ENCODE results near the gene FILIP1L.
"Not testable (repeated sequence)": the region's sequence is repeated elsewhere in the genome, so short reads cannot be mapped to it uniquely, and the experiment has no call there.

FILIP1L gene

DNA sequence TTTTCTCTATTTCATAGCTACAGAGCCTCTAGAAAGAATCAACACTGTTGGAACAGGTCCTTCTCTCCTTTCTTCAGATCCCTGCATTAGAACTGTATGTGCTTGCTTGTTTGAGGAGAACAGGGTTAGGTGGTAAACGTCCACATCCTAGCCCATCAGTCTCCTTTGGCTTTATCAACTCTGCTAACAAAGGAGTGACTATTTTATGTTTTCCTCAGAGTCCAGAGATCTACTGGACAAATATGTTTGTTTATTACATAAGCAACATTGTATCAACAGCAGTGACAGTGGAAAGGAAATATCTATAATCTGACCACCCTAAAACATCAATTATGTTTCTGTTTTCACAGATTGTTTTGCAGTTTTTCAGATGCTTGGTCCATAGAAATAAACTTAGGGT, 257.0 kb downstream of the FILIP1L start:
- DNase-seq: no peak

DNA sequence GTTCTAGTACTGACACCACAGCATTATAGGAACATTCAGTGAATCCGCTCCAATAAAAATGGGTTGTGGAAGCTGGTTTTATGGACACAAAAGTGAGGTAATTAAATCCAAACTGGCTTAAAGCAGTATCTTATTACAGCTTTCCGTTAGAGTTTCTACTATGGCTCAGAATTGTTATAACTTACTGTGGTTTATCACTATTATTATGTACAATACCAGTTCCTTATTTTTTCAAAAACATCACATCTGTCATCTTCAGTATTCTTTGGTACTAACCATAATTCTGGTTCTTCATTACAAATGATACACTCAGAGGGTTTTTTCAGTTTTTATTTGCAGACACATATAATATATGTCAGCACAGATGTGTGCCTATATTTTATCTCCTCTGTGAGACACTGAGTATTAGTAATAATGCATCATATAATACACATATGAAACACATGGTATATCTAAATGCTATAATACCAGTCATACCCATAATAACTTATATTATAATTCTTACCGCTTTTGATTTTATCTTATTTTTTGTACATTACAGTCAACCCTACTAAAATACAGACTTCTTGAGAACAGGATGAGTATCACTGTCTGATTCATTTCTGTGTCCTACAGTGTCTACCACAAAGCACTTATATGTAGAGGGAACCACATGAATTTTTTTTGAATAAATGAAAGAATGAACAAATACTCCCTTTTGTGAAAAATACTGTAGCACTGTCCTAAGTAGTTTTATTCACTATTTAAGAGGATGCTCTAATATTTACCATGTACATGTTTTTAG, 257.7 kb downstream of the FILIP1L start:
- peak; percentile 59 for DNase-seq

DNA sequence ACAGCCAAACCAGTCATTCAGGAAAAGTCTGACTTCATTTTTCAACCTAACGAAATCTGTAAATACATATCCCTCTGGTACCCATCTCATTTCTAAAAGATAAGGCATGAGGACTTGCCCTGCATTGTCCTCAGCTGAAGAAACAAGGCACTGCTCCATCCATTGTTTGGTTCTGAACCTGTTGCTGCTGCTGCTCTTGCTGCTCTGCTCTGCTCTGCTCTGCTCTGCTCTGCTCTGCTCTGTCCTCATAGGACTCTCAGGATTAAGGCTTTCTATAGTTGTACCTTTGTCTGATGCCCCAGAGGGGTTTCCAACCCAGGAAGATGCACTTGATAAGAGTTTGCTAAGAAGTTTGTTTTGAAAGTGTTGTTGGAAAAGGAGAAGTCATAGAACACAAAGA, 258.4 kb downstream of the FILIP1L start:
- no peak for DNase-seq

DNA sequence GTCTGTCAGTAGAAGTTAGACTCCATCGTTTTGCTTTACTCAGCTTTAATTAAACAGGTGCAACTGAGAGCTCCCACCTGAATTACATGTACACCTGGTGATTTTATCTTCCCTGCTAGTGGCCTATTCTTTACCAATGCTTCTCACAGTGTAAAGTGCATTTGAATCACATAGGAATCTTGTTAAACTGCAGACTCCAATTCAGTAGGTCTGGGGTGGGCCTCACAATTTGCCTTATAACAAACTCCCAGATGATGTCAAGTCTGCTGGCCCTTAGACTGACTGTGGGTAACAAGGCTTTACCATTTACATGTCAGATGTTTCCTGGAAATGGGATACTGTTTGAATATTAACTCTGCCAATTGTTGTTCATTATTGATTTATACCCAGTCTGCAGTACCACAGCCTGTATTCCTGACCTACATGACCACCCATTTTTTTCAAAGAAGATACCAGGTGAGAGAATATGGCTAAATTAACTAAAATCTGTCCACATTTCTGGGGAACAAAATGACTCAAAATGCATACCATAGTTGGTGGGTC, 259.5 kb downstream of the FILIP1L start:
- no peak for DNase-seq

DNA sequence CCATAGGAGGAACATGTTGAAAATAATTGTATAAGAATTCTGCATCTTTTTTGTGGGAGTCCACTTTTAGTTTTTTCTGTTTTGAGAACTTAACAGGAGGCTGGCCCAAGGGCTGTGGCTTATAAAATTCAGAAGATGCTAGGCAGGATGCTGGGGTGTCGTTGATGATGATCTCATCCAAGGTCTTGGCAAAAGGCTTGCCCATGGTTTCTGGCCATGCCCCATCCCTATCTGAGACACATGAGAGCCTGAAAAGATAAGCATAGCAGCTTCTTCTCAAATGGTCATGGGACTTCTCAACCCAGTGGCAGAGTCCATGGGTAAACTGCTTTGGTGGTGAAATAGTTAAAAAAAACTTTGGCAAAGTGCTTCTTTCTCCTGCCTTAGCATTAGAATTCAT, 261.4 kb downstream of the FILIP1L start:
- DNase-seq: no peak

DNA sequence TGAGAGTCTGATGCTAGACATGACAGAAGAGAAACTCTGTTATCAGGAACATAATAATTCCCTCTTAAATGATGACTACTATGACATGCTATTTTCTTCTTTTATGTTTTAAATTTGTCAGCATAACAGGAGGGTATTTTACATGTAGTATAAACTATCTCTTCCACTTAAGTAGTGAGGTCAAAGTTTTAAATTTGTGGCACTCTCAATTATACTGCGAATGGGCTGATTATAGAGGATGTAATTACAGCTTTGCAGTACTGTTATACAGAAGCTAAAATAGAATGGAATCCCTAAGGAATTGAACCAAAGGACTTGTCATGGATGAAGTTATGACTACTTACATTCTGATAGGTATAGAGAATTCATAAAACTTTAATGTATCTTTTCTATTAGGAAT, 262.3 kb downstream of the FILIP1L start:
- no peak for DNase-seq

DNA sequence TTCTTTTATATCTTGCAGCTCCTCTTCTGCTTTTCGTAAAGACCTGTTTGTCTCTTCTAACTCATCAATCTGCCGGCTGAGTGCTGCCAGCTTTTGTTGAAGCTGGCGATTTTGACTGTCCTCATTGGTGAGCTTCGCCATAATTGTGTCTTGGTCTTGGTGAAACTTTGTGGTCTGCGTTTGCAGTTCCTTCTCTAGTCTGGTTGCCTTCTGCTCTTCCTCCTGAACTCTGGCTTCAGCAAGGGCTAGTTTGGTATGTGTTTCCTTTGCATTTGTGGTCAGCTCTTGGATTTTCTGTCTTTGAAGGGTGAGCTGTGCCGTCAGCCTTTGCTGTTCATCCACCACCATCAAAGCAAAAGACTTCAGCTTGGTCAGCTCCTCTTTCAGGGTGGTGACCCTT, 263.7 kb downstream of the FILIP1L start:
- no peak for DNase-seq

DNA sequence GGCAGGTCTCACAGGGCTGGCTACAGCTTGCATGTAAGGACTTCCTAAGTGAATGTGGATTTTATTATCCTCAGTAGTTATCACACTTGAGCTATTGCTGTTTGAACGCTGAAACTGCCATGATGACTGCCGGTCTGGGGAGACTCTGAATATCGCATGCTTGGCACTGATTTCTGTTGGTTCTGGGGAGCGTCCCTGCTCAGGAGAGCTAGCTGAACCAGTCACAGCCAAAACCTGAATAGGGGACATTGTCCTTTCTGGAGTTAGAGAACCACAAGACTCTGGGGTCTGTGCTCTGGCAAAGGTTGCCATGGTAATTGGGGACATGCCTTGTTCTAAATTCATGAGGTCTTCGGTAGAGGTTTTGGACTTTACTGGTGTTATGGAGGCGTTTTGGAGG, 265.9 kb downstream of the FILIP1L start:
- no peak for DNase-seq

DNA sequence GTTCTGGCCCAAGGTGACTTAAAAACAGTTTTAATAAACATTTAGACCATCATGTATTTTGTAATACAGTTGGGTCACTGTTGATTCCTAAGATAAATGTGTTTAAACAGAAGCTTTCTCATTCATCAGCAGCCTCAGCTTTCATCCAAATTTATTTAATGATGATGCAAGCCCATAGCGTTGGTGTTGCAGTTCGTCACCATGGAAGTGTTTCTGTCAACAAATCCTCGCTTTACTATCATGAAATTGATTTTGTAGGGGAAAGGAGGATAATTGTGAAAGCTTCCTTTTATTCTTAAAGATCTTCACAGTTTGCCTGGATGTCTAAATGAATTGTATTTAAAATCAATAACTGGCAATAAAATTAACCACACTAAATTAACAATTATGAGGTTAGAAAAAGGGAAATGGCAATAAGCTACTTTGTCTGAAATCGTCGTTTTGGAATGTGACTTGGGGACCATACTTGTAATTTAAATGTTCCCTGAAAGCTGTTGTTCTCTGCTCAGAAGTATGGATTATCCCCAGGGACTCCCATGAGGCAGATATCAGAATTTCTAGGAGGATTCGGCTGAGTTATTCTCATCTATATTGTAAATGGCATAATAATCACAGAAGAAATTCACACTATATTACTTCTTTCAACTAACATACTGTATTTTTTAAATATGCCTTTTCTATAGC, 267.7 kb downstream of the FILIP1L start:
- DNase-seq: no peak

DNA sequence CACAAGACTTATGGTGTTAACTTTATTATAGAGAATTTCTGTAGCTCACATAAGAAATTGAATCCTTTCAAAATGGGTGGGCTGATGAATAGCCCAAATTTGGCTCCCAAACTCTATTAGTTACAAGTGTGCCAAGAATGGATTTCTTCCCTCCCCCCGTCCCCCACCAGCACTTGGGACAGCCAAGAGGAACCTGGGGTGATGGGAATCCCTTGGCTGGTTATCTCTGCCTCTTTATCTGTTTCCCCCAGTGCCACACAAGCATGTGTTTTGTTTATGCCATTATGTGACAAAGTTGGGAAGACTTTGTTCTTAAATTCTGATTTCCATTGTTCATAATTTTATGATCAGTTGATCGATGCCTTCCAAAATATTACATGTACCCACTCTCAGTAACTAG, 268.3 kb downstream of the FILIP1L start:
- DNase-seq: no peak

DNA sequence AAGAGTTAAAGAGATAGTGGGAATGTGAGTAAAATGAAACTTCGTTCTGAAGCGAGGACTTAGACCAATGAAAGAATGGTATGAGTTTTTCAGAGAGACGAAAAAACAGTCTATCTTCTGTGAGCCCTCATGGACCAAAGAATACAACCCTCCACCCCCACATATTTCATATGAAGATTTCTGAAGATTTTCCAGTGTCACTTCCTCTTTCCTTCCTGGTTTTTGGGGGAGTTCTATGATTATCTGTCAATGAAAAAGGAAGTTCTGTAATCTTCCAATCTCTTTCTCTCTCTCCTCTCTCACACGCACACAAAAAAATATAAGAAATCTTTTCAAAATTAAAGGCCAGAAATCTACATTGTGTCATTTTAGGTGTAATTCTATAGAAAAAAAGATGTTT, 269.0 kb downstream of the FILIP1L start:
- DNase-seq: no peak

DNA sequence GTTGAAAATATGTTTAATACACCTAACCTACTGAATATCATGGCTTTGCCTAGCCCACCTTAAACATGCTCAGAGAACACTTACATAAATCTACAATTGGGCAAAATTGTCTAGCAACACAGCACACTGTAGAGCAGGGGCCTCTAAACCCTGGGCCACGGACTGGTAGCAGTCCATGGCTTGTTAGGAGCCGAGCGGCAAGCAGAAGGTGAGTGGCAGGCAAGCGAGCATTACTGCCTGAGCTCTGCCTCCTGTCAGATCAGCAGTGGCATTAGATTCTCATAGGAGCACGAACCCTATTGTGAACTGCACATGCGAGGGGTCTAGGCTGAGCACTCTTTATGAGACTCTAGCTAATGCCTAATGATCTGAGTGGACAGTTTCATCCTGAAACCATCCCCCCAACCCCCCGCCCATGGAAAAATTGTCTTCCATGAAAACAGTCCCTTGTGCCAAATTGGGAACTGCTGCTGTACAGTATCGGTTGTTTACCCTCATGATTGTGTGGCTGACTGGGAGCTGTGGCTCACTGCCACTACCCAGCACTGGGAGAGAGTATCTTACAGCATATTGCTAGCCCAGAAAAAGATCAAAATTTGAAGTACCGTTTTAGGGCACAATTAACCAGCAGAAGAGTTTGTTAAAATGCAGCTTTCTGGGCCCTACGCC, 270.6 kb downstream of the FILIP1L start:
- no peak for DNase-seq

DNA sequence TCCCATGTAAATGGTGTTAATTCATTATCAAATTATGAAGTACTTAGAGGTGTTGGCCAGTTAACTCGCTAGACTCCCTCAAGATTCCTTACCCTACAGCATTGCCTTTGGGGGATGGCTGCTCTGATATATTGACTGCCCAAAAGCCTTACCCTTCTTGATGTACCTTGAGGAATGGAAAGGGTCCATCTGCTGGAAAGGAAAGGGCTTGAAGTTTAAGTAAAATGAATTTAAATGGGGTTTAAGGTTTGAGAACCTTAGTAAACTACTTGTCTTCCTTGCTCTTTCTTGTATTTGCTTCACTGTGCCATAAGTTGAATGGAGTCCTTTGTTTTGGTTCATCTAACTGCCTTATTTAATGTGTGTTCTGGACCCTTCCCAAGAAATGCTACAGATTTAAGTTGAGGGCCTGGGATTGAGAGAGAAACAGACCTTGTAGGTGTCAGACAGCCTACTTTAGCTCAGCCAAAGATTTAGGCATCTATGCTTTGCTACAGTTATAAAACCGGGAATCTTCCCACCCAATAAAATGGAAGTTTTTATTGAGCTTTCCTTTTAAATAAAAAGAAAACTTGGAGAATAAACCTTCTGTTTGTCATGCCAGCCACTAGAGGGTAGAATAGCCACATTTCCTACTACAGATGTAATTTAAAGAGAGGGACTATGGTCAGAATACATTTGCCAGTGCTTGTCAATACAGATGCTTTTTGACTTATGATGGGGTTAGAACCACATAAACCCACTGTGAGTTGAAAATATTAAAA, 271.3 kb downstream of the FILIP1L start:
- no peak for DNase-seq

DNA sequence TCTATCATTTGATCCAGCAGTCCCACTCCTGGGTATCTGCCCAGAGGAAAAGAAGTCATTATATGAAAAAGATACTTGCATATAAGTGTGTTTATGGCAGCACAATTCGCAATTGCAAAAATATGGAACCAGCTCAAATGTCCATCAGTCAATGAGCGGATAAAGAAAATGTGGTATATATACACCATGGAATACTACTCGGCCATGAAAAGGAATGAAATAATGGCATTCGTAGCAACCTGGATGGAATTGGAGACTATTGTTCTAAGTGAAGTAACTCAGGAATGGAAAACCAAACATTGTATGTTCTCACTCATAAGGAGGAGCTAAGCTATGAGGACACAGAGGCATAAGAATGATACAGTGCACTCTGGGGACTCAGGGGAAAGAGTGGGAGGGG, 272.4 kb downstream of the FILIP1L start:
- not testable (repeated sequence) for DNase-seq

DNA sequence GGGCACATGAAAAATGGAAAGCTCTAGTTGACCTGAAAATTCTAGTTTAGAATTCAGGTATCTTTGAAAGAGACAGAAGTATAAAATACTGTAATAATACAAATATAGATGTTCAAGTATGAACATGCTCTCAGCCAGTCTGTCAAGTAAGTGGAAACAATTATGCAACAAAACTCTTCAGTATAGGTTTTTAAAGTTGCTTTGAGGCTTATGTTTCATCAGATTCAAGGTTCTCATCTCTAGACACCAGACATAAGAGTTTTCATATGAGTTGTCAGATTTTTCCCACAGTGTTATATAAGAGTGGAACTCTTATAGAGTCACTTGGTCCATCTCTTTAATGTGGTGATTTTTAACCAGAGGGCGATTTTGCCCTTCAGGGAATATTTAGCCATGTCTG, 274.7 kb downstream of the FILIP1L start:
- no peak for DNase-seq

DNA sequence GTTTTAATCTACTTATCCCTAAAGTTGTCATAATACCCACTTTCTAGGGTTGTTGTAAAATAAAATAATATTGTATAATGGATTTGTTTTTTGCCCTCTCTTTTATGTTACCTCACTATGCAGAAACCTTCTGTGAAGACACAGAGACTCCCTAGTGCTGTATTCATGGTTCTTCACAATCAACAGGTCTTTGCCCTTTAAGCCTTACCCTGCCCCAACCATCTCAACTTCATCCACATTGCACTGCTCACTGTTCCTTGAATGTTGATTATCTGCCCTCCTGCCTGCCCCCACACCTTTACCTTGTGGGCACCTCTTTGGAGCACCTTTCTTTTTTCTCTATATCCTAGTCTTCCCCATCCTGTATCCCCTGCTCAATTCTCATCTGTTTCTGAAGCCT, 275.5 kb downstream of the FILIP1L start:
- no peak for DNase-seq

DNA sequence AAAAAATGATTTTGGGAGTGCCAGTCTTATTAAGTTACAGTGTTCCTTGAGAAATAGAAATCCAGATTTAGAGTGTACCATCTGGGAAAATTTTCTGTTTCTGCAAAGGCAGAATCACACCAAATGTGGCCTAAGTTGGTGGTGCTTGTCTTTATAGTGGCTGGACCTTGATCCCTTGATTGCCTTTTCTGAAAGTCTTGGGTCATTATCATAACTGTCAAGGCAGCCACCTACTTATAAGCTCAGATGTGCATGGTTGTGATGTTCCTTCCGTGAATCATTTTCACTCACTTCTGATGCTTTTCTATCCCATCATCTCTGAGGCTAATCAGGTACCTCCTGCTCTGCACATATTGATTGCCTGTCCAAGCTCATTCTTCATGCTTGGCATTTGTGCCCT, 276.6 kb downstream of the FILIP1L start:
- DNase-seq: no peak

DNA sequence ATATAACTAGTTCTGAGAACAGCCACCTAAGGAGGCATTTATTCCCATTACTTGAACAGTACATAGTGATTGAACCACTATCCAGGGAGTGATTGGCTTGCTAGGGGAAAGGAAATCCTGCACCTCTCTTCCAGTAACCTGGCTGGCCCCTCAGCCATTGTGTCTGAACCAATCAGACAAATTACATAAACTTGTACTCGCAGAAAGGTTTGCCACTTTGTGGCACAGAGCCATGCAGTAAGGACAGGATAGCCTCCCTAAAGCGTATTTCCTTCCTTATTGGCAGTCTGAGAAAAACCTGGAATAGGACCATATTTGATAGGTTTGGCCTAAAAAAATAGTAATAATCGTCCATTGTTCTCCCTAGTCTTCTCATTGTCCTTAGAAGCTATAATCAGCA, 277.6 kb downstream of the FILIP1L start:
- DNase-seq: no peak

DNA sequence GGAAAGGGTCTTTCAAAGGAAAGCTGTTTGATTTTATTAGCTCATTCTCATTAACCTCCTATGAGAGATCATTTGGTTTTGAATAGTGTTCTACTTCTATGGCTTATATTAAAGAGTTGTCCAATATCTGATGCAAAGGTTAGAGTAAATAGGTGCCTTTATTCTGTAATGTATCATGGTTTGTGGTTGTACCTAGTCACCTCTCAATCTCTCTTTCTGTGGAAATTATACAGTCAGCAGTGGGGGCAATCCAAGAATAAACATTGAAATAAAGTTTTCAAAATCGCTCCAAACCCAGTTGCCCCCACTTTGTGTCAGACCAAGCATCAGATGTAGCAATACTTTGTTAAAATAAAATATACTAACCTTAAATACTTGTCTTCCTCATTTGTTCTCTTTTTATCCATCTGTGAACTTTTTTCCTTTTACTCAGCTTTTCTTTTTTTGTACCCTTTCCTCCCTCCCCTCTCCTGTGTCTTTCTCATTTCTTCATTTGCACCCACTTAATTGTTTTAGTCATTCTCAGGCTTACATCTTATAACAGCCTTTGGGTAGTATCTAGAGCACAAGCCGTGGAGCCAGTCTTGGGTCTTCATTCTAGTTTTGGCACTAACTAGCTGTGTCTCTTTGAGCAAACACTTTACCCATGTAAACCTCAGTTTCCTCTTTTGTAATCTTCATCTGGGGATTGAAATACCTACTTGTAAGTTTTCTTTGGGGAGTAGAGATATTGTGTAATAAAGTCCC, 279.9 kb downstream of the FILIP1L start:
- no peak for DNase-seq

DNA sequence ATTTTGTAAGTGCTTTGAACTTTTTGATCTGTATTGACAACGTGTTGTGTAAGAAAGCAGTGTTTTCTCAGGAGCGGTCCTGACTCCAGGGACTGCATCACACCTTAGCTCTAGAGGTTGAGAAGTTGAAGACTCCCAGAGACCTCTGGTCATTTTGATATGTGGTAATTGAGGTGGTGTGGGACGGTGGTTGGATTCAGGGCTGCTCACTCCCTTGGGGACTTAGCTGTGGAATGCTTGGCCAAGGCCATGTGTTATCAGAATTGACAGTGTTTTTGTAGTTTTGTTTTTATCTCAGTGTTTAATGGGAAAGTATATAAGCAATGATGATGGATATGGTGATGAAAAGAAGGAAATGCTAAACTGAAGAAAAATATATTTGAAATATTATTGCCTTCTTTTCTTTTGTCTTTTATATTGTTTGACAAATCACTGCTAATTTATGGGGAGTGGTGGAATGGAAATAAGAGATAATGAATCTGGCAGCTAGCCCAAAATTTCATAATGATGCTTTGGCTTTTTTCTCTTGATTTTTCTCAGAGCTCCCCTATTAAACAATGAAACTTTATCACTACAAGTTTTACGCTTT, 280.6 kb downstream of the FILIP1L start:
- DNase-seq: no peak

DNA sequence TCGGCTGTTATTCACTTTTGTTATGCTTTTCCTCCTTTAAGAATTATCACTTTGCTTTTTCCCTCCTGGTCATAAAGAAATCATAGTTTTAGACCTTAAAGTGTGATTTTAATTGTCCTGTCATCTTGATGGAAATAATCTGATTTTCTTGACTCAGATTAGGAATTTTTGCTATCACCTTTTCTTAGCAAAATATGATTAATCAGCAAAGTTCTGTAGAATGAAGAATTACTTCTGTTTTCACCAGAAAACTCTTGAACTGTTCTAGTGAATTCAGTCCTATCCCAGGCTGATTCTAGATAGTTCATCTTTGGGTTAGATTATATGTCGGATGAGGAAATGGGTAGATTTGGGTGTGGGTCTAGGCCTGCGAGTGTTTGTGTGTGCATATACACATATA, 284.5 kb downstream of the FILIP1L start:
- no peak for DNase-seq
